Central memory CD4-positive, alpha-beta T cell (primary cell): ENCODE measurements around the gene TNPO1.
A peak's percentile ranks its signal among the peaks of the same experiment; 100 is the strongest.

Experiments used
- DNase-seq: peaks from one replicate; pipeline ENCODE4 v3.0.0; 2022

The TNPO1 gene

DNA sequence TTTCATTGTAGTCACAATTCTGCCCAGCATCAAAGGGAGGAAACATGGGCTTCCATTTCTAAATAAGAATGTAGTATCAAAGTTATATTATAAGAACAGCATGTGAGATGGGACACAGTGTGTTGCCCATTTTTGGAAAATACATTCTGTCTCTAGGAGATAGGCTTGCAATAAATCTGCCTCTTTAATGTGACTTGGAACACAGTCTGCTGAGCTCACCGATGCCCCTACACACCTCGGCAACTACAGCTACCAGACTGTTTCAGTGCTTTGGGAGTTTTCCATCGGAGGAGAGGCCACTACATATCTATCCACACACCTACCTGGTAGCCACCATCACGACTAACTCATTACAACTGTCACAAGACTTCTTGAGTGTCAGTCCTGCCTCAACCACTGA is 120.4 kb downstream of the TNPO1 start:
- DNase-seq, result no peak

DNA sequence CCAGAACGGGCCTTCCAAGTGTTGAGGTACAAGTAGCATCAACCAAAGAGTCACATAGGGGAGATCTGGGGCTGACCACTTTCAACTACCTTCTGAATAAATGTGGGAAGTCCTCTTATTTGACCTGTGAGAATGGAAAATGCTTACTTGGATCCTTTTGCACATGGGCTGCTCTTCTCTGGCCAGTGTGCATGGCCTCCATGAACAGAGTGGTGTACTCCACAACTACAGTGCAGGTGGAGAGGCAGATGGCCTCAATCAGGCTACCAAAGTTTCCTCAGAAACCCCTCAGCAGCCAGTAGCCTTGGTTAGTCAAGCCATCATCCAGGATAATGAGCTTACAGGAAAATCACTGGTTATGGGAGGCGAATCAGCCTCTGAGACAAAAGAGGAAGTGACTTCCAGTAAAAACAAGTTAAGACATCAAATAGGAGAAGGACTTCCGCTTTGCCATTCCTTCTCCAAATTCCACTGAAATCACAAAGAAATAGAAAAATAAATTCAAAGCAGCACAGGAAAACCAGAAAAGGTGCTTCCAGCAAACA is 121.1 kb downstream of the TNPO1 start:
- DNase-seq, result no peak

DNA sequence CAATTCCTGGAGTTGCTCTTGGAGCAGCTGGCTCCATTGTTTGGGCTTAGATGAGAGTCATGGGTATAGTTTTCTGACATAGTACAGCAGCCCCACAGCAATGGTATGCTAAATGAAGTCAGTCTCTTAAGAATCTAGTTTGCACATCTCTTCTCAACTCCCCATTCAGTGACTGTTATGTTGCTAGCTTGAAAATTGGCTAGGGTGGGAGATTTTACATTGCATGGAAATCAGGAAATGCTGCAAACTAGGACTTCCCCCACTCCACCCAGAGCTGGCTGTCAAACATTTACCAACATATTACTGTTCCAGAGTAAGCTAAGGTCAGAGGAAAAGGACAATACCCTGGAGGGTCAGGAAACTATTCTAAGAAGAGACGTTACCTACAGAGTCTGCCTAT is 121.7 kb downstream of the TNPO1 start:
- no peak for DNase-seq

DNA sequence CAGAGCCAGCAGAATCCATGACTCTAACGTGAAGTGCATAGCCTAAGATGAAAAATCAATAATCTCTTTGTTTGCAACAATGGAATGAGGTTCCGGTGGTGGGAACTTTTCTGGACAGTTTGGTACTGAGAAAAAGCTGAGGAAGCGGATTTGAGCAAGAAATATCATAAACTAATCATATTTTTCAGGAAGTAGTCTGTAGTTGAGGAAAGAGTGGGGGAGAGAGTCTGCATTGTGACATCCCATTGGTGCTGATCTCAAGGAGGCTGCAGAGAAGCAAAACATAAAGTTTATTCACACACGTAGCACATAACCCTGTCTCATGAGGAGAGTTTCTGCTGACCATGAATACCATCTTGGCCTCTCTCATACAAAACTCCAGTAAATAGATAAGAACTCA is 123.6 kb downstream of the TNPO1 start:
- DNase-seq, result no peak

DNA sequence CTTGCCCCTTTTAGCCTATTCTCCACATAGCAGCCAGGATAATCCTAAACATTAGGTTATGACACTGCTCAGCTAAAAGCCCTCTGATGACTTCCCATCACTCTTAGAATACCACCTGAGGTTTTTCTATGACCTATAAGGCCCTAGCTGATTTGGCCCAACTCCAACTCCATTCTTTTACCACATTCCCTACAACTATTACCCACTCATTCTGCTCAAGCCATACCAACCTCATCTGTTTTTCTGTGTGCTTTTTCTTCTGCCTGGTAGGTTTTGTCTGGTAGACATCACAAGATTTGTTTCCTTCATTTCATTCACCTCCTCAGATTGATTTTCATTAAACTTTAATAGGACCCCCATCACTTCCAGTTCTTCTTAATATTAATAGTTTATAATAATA is 126.8 kb downstream of the TNPO1 start:
- DNase-seq, result no peak

DNA sequence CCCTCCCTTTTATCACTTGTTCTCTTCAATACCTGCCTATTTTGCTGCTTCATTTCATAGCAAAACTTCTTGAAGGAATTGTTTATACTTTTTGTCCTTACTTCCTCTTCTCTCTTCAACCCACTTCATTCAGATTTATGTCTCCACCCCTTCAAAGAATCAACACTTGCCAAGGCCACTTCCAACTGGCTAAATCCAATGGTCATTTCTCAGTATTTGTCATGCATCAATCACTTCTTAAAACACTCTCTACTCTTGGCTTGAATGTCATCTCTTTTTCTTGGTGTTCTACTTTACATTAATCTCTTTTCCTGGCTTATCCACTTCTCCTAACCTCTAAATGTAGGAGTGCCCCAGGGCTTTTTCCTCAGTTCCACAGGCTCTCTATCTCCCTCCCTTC is 131.0 kb downstream of the TNPO1 start:
- DNase-seq, result no peak

DNA sequence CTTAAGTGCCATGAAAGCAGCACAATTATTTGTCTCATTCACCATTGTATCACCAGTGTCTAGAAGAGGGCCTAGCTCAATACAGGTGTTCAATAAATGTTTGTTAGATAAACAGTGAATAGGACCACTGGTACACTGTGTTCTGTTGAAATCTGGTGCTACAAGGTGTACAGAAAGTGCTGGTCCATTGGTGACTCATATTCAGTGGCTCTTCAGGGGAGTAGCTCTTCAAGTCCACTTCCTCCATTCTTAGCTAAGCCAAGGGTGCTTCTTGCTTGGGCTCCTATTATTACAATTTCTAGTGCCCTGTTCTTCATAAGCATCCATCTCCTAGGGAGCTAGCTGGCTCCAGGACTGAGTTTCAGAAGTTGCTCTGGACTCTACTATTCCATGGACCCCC is 133.0 kb downstream of the TNPO1 start:
- DNase-seq, result no peak

DNA sequence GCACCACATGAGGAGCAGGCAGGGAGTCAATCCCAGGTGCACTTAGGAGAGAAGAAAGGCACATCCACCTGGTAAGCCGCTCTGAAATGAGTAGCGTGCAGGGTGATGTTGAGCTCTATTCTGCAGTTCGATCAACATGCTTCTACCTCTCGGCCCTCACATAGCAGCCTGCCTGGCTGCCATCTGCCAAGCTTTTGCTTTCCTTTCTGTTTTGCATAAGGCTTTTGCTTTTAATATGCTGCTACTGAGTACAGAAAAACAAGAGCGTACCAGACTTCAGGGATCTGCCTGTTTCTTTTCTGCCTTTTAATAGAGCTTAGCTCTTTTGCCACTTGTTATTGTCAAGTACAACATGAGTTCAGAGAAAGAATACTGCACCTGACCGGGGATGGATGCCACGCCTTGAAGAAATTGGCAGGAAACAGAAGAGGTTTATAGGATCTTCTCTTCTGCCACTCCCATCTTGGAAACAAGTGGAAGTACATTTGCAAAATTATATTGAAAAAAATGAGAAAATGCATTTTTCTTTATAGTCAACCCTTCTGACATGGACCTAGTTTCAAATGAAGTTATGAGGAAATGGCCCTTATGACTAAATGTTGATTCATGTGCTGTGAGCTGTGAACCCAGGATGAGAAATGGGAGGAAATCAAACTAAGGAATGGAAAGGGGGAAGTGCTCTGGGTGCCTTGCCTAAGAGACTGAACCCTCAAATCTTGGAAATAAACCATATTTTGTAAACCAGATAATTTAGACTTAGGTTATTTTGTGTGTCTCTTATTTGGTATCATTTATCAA is 135.4 kb downstream of the TNPO1 start:
- no peak for DNase-seq

DNA sequence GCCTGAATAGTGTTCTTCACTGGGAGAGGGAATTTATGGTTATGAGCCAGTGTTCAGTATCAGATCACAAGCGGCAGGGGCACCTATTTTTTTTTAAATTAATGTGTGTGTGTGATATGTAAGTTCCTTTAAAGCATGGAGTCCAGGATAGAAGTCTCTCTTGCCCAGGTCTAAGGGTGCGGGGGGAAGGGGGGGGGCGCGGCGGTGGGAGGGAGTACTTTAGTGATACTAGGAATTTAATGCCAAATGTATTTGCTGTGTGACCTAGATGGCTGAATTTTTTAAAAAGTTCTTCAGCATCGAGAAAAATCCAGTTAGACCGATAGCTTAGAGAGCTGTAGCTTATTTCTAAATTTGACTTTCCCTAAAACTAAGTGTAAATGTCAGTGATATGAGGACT is 137.9 kb downstream of the TNPO1 start:
- no peak for DNase-seq

DNA sequence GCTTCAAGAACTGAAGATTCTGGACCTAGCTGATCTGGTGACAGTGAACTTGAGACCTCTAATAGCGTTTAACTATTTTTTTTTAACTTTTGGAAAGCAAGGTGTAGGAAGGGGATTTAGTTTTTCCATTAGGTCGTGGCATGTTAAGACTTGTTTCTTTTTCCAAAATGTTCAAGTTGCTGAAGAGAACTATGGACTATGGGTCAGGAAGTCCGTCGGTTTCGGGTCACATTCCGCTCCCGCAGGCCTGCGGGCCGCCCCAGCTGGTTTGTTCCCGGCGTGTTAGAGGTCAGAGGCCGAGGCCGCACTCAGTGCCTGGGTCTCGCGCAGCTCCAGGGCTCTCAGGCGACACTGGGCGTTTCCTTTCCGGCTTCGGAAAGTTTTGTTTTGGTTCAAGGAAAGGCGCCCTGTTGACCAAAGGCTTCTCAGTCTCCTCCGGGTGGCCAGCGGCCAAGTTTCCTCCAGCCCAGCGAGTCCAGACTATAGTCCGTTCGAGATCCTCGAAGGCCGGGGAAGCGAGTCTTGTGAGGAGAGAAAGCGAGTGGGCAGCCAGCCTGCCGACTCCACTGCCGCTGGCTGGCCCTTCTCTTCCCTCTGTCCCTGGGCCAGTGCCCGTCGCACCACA is 138.8 kb downstream of the TNPO1 start:
- DNase-seq, result no peak

DNA sequence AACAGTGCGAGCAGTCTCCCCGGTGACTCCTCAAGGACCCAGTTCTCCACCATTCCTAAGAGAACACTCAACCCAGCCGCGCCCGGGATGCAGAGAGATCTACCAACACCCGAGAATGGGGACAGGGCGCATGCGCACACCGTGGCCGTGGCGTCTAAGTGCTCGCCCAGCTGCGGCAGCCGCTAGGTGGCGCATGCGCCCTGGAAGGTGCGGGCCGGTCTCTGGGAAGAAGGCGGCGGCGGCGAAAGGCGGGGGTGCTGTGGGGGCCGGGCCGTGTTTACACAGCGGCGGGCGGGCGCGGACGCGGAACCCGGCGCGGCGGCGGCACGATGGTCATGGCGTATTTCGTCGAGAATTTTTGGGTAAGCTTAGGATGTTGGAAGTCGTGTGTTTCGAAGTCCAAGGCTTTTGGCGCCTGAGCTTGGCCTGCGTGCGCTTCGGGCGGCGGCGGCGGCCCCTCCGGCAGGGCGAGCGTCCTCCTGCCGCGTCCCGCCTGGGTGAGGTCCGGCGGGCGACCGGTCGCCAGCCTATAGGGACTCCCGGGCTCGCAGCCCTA is 139.4 kb downstream of the TNPO1 start, which contains the start of gene FCHO2:
FCHO2 (plus strand) TSS at position 274 of the 556 bp plus-strand sequence; CDS start at position 330, 56 bp downstream.
- DNase-seq, result peak; percentile 90

DNA sequence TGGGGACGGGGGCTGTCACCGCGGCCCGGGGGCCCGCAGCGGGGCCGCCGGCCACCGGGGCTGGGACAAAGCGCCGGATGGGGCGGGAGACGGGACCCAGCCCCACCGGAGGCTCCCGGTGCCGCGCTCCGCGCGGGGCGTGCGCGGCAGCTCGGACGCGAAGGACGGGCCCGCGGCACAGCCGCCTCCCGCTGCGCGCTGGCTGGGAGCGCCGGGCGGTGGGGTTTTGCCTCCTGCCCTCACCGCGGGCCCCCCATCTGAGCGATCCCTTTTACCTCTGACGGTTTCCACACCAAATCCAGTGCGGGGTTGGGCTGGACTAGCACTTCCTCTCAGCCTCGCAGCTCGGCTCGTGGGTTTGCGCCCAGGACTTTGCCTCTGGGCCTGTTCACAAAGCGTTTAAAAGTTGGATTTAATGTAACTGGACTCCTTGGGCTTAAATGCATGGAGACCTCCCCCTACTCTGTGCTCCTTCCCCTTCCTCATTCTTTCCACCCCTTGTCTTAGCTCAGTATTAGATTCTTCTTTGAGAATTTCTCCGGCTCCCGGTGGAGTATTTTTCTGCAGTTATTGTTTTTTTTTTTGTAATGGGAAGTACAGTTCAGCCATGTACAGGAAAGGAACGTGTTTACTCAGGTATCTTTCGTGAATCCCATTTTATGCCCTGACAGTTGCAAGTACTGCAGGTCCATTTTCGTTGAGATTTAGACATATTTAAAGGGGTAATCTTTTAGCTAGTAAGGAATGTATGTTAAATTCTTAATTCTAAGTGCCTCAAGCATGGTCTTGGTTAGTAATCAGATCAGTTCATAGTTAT is 140.1 kb downstream of the TNPO1 start:
- DNase-seq, result no peak

DNA sequence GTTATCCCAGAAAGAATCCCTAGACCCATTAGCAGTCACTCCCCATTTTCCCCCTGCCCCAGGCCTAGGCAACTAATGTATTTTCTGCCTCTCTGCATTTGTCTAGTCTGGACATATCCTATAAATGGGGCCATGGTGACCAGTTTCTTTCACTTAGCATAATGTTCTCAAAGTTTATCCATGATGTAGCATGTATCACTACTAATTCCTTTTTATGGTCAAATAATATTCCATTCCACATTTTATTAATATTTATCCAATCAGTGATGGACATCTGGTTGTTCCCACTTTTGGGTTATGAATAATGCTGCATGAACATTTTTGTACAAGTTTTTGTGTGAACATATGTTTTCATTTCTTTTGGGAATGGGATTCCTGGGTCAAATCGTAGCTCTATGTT is 140.9 kb downstream of the TNPO1 start:
- no peak for DNase-seq

DNA sequence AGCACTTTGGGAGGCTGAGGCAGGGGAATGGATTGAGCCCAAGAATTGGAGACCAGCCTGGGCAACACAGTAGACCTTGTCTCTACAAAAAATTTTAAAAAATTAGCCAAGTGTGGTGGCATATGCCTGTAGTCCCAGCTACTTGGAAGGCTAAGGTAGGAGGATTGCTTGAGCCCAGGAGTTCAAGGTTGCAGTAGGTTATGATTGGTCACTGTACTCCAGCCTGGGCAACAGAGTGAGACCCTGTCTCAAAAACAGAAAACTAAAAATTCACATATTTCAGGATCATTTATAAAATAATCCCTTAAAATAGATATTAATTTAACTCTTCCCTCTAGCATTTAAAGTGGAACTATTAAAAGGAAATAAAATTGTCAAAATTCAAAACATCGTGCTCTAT is 142.8 kb downstream of the TNPO1 start:
- DNase-seq, result no peak
